ENCODE measurements around the gene SARDH.
A peak's percentile ranks its signal among the peaks of the same experiment; 100 is the strongest.

The SARDH gene, protein sequence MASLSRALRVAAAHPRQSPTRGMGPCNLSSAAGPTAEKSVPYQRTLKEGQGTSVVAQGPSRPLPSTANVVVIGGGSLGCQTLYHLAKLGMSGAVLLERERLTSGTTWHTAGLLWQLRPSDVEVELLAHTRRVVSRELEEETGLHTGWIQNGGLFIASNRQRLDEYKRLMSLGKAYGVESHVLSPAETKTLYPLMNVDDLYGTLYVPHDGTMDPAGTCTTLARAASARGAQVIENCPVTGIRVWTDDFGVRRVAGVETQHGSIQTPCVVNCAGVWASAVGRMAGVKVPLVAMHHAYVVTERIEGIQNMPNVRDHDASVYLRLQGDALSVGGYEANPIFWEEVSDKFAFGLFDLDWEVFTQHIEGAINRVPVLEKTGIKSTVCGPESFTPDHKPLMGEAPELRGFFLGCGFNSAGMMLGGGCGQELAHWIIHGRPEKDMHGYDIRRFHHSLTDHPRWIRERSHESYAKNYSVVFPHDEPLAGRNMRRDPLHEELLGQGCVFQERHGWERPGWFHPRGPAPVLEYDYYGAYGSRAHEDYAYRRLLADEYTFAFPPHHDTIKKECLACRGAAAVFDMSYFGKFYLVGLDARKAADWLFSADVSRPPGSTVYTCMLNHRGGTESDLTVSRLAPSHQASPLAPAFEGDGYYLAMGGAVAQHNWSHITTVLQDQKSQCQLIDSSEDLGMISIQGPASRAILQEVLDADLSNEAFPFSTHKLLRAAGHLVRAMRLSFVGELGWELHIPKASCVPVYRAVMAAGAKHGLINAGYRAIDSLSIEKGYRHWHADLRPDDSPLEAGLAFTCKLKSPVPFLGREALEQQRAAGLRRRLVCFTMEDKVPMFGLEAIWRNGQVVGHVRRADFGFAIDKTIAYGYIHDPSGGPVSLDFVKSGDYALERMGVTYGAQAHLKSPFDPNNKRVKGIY

DNA sequence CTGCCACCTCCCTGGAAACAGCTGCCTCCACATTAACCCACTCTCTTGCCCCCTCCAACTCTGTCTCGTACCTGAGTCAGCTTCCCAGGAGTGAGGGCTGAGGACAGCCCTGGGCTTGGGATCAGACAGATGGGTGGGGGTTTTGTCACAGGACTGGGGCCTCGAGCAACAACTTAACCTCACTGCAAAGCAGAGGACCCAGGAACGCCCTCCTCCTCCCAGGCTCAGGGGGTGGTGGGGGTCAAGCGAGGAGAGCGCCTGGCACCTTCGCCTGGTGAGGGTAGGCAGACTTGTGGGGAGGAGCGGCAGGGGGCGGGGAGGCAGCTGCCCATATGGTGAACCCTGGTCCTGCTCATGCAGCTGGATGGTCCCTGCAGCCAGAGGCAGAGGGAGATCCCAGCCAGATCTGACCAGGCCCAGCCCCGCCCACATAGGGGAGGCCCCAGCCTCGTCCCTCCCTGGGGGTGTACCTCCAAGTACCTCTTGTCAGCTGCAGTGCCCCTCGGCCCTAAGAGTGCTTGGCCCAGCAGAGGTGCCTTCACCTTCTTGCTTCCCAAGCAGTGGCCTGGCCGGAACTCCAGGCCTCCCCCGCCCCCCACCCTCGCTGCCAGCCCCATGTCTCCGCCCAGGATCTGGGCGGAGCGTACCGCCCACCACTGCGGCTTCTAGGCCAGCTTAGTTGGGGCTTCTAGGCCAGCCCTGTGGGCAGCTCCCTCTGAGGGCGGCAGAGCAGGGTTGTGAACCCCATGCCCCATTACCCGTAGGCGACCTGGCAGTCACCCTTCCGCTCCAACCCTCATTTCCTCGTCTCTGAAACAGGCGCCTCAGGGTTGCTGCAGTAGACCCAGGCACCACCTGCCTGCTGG lies at the start of gene SARDH:
TSS of gene SARDH (minus strand) at position 579 of the 866 bp plus-strand sequence. CDS start 4,179 bp downstream, outside the sequence.
- Histone ChIP-seq H3K9me3 (ENCODE audit: severe bottlenecking) (no peaks in the 10 kb centered on the region), H3K36me3 (ENCODE audit: low read depth) (no peaks in the 10 kb centered on the region), H3K4me1 (ENCODE audit: insufficient read depth, poor library complexity, severe bottlenecking) (no peaks in the 10 kb centered on the region), H3K27me3 (ENCODE audit: insufficient read depth, poor library complexity, severe bottlenecking) (no peaks in the 10 kb centered on the region), H3K27ac (ENCODE audit: poor library complexity, severe bottlenecking) (no peak within 1 kb of the TSS), H3K4me3 (ENCODE audit: severe bottlenecking) (no peak within 1 kb of the TSS)
- ATAC-seq (ENCODE audit: low read depth), result no peak
- DNase-seq (ENCODE audit: low spot score), result peak; percentile 45
- TF ChIP-seq, protein P1, sequence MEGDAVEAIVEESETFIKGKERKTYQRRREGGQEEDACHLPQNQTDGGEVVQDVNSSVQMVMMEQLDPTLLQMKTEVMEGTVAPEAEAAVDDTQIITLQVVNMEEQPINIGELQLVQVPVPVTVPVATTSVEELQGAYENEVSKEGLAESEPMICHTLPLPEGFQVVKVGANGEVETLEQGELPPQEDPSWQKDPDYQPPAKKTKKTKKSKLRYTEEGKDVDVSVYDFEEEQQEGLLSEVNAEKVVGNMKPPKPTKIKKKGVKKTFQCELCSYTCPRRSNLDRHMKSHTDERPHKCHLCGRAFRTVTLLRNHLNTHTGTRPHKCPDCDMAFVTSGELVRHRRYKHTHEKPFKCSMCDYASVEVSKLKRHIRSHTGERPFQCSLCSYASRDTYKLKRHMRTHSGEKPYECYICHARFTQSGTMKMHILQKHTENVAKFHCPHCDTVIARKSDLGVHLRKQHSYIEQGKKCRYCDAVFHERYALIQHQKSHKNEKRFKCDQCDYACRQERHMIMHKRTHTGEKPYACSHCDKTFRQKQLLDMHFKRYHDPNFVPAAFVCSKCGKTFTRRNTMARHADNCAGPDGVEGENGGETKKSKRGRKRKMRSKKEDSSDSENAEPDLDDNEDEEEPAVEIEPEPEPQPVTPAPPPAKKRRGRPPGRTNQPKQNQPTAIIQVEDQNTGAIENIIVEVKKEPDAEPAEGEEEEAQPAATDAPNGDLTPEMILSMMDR (IDR thresholded peaks at IDR 0.05; ENCODE audit: poor library complexity, severe bottlenecking), result no peak

DNA sequence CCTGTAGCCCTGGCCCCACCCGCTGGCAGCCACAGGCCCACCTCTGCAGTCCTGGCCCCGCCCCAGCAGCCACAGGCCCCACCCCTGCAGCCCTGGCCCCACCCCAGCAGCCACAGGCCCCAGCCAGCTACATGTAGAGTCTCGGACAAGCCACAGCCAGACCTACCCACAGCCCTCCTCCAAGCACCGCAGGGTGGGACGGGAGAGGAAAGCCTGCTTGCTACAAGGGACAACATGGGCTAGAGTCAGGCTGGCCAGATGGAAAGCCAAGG lies 49.5 kb upstream of the SARDH start:
- no peaks in the 10 kb centered on the region for H3K27me3 ChIP-seq (ENCODE audit: insufficient read depth, poor library complexity, severe bottlenecking)
- no peaks in the 10 kb centered on the region for H3K4me1 ChIP-seq (ENCODE audit: insufficient read depth, poor library complexity, severe bottlenecking)
- H3K27ac ChIP-seq (ENCODE audit: poor library complexity, severe bottlenecking), result no peak overlapping the region
- H3K4me3 ChIP-seq (ENCODE audit: severe bottlenecking), result no peak overlapping the region
- DNase-seq (ENCODE audit: low spot score), result no peak
- TF ChIP-seq, protein P1 (IDR thresholded peaks at IDR 0.05; ENCODE audit: poor library complexity, severe bottlenecking), result no peak
- H3K36me3 ChIP-seq (ENCODE audit: low read depth), result peaks cover 66% of the 10 kb centered on the region
- no peaks in the 10 kb centered on the region for H3K9me3 ChIP-seq (ENCODE audit: severe bottlenecking)
- peak; percentile 58 for ATAC-seq (ENCODE audit: low read depth)

DNA sequence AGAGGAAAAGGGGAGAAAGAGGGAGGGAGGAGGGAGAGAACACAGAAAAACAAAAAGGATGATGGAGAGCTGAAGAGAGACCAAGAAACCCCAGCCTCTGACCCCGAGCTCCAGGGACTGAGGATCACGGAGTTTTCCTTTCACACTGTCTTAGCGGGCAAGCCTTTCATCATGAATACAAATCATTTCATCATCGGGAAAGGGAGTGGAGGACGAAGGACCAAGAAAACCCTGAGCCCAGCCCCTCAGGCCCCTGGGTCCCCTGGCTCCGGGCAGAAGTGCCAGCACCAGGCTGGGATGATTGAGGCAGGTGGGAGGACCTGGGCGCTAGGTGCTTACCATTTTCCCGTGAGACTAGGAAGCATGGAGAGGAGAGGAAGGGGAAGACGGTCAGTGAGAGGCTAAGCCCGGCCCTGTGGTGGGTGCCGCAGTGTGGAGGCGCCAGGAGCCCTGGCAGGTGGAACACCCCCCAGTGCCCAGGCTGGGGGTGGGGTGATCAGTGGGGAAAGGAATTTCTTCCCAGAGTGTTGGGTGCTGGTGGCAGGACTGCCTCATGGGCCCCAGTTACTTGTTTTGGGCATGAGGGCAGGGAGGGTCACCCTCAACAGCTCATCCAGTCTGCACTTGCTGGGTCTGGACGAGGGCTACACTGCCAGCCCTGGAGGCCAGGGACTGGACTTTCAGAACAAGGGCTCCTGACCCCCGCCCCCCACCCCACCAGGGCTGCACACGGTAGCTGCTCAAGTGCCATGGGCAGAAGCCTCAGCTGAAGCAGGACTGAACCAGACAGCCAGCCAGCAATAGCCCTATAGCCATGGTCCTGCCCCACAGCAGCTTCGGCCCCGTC lies 49.0 kb upstream of the SARDH start:
- H3K27me3 ChIP-seq (ENCODE audit: insufficient read depth, poor library complexity, severe bottlenecking), result no peaks in the 10 kb centered on the region
- peaks cover 71% of the 10 kb centered on the region for H3K36me3 ChIP-seq (ENCODE audit: low read depth)
- TF ChIP-seq, protein P1 (IDR thresholded peaks at IDR 0.05; ENCODE audit: poor library complexity, severe bottlenecking), result no peak
- DNase-seq (ENCODE audit: low spot score), result no peak
- H3K27ac ChIP-seq (ENCODE audit: poor library complexity, severe bottlenecking), result no peak overlapping the region
- H3K4me1 ChIP-seq (ENCODE audit: insufficient read depth, poor library complexity, severe bottlenecking), result no peaks in the 10 kb centered on the region
- H3K9me3 ChIP-seq (ENCODE audit: severe bottlenecking), result no peaks in the 10 kb centered on the region
- H3K4me3 ChIP-seq (ENCODE audit: severe bottlenecking), result no peak overlapping the region
- ATAC-seq (ENCODE audit: low read depth), result no peak

GRCh38 chr9:133786371-133786753 lies 48.2 kb upstream of the SARDH start:
- H3K9me3 ChIP-seq (ENCODE audit: severe bottlenecking), result no peaks in the 10 kb centered on the region
- H3K27me3 ChIP-seq (ENCODE audit: insufficient read depth, poor library complexity, severe bottlenecking), result no peaks in the 10 kb centered on the region
- H3K36me3 ChIP-seq (ENCODE audit: low read depth), result peaks cover 74% of the 10 kb centered on the region
- no peaks in the 10 kb centered on the region for H3K4me1 ChIP-seq (ENCODE audit: insufficient read depth, poor library complexity, severe bottlenecking)
- TF ChIP-seq, protein P1 (IDR thresholded peaks at IDR 0.05; ENCODE audit: poor library complexity, severe bottlenecking), result no peak
- no peak for ATAC-seq (ENCODE audit: low read depth)
- no peak for DNase-seq (ENCODE audit: low spot score)
- no peak overlapping the region for H3K27ac ChIP-seq (ENCODE audit: poor library complexity, severe bottlenecking)
- no peak overlapping the region for H3K4me3 ChIP-seq (ENCODE audit: severe bottlenecking)
